AG09309 (cell line): ENCODE results near the gene SLC35E1.

Experiments
- DNase-seq: peaks from one replicate; pipeline ENCODE4 v3.0.0-alpha.2; 2010; ENCODE audit warnings: low read depth
- H3K4me3 ChIP-seq: 2 replicates; pipeline ENCODE4 v1.5.1; 2011; ENCODE audit warnings: mild to moderate bottlenecking, low read depth, low read length, moderate library complexity; ENCODE audit not compliant: control insufficient read depth
- CTCF ChIP-seq: IDR thresholded peaks from 2 replicates; pipeline ENCODE4 v1.5.1; 2011; ENCODE audit warnings: mild to moderate bottlenecking, low read depth, low read length, inconsistent platforms; ENCODE audit not compliant: insufficient read depth, control insufficient read depth; ENCODE audit errors: missing control alignments

SLC35E1 gene

GRCh38 chr19:16607819-16608218 is 35.6 kb upstream of the SLC35E1 start:
- no peak for DNase-seq
- no peak for TF ChIP-seq CTCF
- H3K4me3 ChIP-seq, result no peak overlapping the region

DNA sequence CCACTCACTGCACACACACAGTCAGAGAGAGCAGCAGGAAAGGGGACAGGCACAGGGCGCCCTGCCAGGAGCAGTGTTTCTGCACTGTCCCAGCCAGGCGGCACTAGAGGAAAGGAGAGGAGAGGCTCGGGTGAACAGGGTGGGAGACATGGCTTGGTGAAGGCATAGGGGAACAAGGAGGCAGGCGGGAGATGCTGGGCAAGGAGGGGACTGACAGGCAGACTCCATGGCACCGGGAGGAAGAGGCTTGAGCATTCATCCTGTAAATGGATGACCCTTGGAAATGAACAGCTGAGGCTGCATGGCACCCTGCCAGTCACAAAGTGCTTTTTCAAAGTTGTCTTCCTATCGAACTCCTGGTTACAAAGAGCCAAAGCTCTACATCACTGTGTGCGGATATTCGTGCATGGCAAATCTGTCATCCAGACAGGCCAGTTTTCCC is 33.4 kb upstream of the SLC35E1 start:
- no peak for TF ChIP-seq CTCF
- H3K4me3 ChIP-seq, result no peak overlapping the region
- DNase-seq, result no peak

GRCh38 chr19:16605115-16605514 is 32.9 kb upstream of the SLC35E1 start:
- no peak overlapping the region for H3K4me3 ChIP-seq
- DNase-seq, result no peak
- no peak for TF ChIP-seq CTCF

DNA sequence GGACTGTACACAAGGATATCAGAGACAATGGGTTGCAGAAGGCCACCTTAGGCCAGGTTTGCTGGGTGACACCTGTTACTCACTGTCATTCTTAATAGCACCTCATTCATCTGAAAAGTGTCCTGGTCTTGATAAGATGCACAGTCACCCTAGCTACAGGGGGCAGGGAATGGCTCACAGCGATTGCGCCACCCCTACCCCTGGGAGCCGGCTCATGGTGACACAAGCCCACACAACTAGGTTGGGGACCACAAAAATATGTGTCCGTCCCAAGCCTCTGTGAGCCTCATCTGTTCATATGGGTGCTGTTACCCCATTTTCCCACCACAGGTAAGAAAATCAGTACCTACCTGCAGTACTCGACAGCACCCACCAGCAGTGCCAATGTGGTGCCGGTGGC is 32.4 kb upstream of the SLC35E1 start:
- no peak for TF ChIP-seq CTCF
- no peak overlapping the region for H3K4me3 ChIP-seq
- DNase-seq, result no peak

GRCh38 chr19:16603090-16603489 is 30.9 kb upstream of the SLC35E1 start:
- DNase-seq, result no peak
- no peak overlapping the region for H3K4me3 ChIP-seq
- TF ChIP-seq CTCF, result no peak

DNA sequence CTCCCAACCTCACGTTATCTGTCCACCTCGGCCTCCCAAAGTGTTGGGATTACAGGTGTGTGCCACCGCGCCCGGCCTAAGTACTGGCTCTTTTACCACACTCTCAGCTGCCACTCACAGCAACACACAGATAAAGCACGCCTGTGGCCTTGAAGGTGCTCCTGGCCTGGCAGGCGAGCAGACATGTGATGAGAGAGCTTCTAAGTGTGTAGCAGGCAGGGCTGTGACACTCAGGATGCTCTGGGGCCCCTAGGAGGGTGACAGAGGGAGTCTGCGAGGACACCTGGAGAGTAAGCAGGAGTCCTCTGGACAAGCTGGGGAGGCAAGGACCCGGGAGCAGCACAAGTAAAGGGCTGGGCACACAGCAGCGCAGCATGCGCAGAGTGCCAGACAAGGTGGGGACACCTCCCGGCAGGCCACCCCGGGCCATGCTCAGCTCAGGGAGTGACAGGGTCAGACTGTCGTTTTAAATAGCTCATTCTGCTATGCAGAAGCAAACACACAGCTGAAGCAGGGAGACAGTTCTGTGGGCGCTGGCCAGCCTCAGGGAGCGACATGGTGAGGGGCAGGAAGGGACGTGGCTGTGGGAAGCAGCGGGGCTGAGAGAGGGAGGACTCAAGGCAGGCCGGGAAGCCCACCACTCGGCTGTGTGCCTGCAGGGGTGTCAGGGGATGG is 29.3 kb upstream of the SLC35E1 start:
- no peak overlapping the region for H3K4me3 ChIP-seq
- TF ChIP-seq CTCF, result no peak
- DNase-seq, result no peak
